GM21576 (cell line): ENCODE data around the gene ZSCAN5A.
"Not testable (repeated sequence)": the region's sequence is repeated elsewhere in the genome, so short reads cannot be mapped to it uniquely, and the experiment has no call there.

ENCODE experiments used
- ATAC-seq: cut with Tn5 transposase; IDR thresholded peaks from one replicate; pipeline ENCODE4 v1.9.1; 2021; ENCODE audit warnings: mild to moderate bottlenecking, moderate library complexity; ENCODE audit not compliant: unreplicated experiment

ZSCAN5A gene

GRCh38 chr19:56314381-56315076, at the start of gene ZSCAN5A:
Gene ZSCAN5A (minus strand): TSS chr19:56314839. CDS start chr19:56225046, 89,793 bp downstream.
- peak; percentile 67 for ATAC-seq

- no peak for ATAC-seq
These were observed 46.2 kb upstream of the ZSCAN5A start for GRCh38 chr19:56360841-56361240.

- ATAC-seq, result no peak
These were observed 42.3 kb upstream of the ZSCAN5A start for GRCh38 chr19:56356944-56357343.

- ATAC-seq, result no peak
These were observed 40.9 kb upstream of the ZSCAN5A start for GRCh38 chr19:56355517-56355916.

GRCh38 chr19:56351208-56351607, 36.6 kb upstream of the ZSCAN5A start:
- no peak for ATAC-seq

GRCh38 chr19:56350416-56351045, 35.9 kb upstream of the ZSCAN5A start:
- ATAC-seq, result no peak

- ATAC-seq, result no peak
These were observed 33.7 kb upstream of the ZSCAN5A start for GRCh38 chr19:56348289-56348877.

GRCh38 chr19:56347163-56347778, 32.6 kb upstream of the ZSCAN5A start:
- ATAC-seq, result no peak

- ATAC-seq, result no peak
These were observed 27.3 kb upstream of the ZSCAN5A start for GRCh38 chr19:56341948-56342347.

- ATAC-seq, result not testable (repeated sequence)
These were observed 24.4 kb upstream of the ZSCAN5A start for GRCh38 chr19:56339031-56339430.

GRCh38 chr19:56337077-56337476, 22.4 kb upstream of the ZSCAN5A start:
- ATAC-seq, result not testable (repeated sequence)

GRCh38 chr19:56335371-56335770, 20.7 kb upstream of the ZSCAN5A start:
- not testable (repeated sequence) for ATAC-seq

GRCh38 chr19:56333506-56333905, 18.9 kb upstream of the ZSCAN5A start:
- no peak for ATAC-seq

GRCh38 chr19:56332695-56333094, 18.1 kb upstream of the ZSCAN5A start:
- ATAC-seq, result no peak

GRCh38 chr19:56324436-56324835, 9.8 kb upstream of the ZSCAN5A start:
- ATAC-seq, result no peak

- ATAC-seq, result no peak
These were observed 7.4 kb upstream of the ZSCAN5A start for GRCh38 chr19:56321989-56322440.

GRCh38 chr19:56321254-56321988, 6.8 kb upstream of the ZSCAN5A start:
- ATAC-seq, result no peak

GRCh38 chr19:56319991-56320390, 5.4 kb upstream of the ZSCAN5A start:
- ATAC-seq, result no peak

- ATAC-seq, result no peak
These were observed 3.1 kb upstream of the ZSCAN5A start for GRCh38 chr19:56317749-56318148.

GRCh38 chr19:56316728-56317127, 2.1 kb upstream of the ZSCAN5A start:
- ATAC-seq, result no peak
